Anterior cingulate cortex (tissue), 58 donors: ENCODE results near the gene SEC23IP.
"Not testable (repeated sequence)": the region's sequence is repeated elsewhere in the genome, so short reads cannot be mapped to it uniquely, and the experiment has no call there.

Experiments
- DNase-seq, 58 donors: peaks; one replicate each; lab custom pipeline; 2025; lab: John Stamatoyannopoulos, UW

Gene SEC23IP

GRCh38 chr10:119878524-119878923, 14.0 kb upstream of the SEC23IP start:
- no peak for DNase-seq

- not testable (repeated sequence) for DNase-seq
Measured at GRCh38 chr10:119883901-119884611, 8.5 kb upstream of the SEC23IP start.

- DNase-seq: not testable (repeated sequence)
Measured at GRCh38 chr10:119886070-119886469, 6.5 kb upstream of the SEC23IP start.

- DNase-seq: not testable (repeated sequence)
Measured at GRCh38 chr10:119888715-119889114, 3.8 kb upstream of the SEC23IP start.

- DNase-seq: not testable (repeated sequence)
Measured at GRCh38 chr10:119889201-119889600, 3.3 kb upstream of the SEC23IP start.

GRCh38 chr10:119890307-119890706, 2.2 kb upstream of the SEC23IP start:
- DNase-seq: not testable (repeated sequence)

- DNase-seq: not testable (repeated sequence)
Measured at GRCh38 chr10:119891849-119892187, 712 bp upstream of the SEC23IP start.

GRCh38 chr10:119893074-119893473, 544 bp downstream of the SEC23IP start:
- no peak for DNase-seq

- DNase-seq: no peak
Measured at GRCh38 chr10:119893845-119894427, 1.4 kb downstream of the SEC23IP start.

- no peak for DNase-seq
Measured at GRCh38 chr10:119896061-119896655, 3.6 kb downstream of the SEC23IP start.

- DNase-seq: peak in 17 of 58 donors; percentile 1 to 65 (median 5)
Measured at GRCh38 chr10:119896937-119897770, 4.6 kb downstream of the SEC23IP start.

- no peak for DNase-seq
Measured at GRCh38 chr10:119898577-119898976, 6.0 kb downstream of the SEC23IP start.

GRCh38 chr10:119903946-119904666, 11.6 kb downstream of the SEC23IP start:
- DNase-seq: no peak

GRCh38 chr10:119907695-119908094, 15.2 kb downstream of the SEC23IP start:
- not testable (repeated sequence) for DNase-seq

- DNase-seq: no peak
Measured at GRCh38 chr10:119908166-119908565, 15.6 kb downstream of the SEC23IP start.

- no peak for DNase-seq
Measured at GRCh38 chr10:119910689-119911088, 18.2 kb downstream of the SEC23IP start.

GRCh38 chr10:119917777-119918176, 25.2 kb downstream of the SEC23IP start:
- DNase-seq: no peak

GRCh38 chr10:119919271-119919670, 26.7 kb downstream of the SEC23IP start:
- DNase-seq: no peak

- DNase-seq: no peak
Measured at GRCh38 chr10:119919826-119920225, 27.3 kb downstream of the SEC23IP start.

- DNase-seq: no peak
Measured at GRCh38 chr10:119928411-119928810, 35.9 kb downstream of the SEC23IP start.
